HG03469 (cell line): ENCODE measurements around the gene XIAP.
"Not testable (repeated sequence)": the region's sequence is repeated elsewhere in the genome, so short reads cannot be mapped to it uniquely, and the experiment has no call there.

Experiments used
- ATAC-seq: cut with Tn5 transposase; IDR thresholded peaks from one replicate; pipeline ENCODE4 v1.9.1; 2021; ENCODE audit warnings: mild to moderate bottlenecking, moderate library complexity, moderate number of reproducible peaks; ENCODE audit not compliant: unreplicated experiment

XIAP gene

DNA sequence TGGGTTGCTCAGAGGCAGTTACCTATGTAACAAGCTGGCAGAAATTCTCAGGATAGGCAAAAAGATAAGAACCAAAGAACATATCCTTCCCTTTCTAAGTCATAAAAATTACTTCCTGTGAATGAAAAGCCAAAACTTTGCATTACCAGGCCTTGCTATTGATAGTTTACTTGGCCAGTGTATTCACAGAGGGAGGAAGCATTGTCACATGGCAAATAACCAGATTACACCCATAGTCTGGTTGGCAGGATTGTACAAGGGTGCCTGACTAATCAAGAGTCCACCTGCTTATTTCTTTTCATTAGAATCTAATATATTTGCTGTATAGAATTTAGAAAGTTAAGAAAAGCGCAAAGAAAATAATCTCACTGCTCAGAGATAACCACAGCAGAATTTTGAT, 14.1 kb downstream of the XIAP start:
- ATAC-seq: no peak

DNA sequence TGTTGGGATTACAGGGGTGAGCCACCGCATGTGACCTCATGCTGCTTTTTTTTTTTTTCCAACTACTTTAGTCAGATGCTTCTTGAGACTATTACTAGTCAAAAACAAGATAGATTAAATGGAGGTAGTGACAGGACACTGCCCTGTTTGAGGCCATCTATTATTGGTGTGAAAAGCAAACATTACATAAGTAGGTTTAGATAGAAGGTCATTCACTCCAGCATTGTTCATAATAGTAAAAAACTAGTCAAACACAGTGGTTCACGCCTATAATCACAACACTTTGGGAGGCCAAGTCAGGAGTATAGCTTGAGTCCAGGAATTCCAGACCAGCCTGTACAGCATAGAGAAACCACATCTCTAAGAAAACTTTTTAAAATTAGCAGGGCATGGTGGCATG, 16.3 kb downstream of the XIAP start:
- no peak for ATAC-seq

DNA sequence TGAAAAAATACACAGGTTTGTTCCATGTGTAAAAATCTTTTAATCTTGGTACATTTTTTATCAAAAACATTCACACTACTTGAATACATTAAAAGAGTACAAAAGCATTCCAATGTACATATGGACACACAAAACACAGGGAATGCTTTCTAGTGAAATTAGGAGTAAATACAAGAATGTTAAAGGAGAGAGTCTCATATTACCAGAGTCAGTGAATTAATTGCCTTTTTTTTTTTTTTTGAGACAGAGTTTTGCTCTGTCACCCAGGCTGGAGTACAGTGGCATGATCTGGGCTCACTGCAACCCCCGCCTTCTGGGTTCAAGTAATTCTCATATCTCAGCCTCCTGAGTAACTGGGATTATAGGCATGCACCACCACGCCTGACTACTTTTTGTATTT, 17.0 kb downstream of the XIAP start:
- ATAC-seq: no peak

DNA sequence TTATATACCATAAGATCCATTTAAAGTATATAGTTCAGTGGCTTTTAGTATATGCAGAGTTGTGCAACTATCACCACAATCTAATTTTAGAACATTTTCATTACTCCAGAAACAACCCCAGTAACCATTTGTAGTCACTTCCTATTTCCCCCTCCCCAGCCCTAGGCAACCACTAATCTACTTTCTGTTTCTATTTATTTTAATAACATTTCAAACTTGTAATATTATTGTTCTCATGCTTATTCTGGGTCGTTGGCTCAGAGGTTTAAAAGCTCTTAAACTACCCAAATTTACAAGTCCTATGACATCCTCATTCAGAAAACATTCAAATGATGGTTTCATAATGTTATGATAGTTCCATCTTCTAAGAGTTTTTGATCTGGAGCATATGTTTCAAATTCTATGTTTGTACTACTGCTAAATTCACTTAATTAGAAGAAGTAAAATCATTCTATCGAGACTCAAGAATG, 18.4 kb downstream of the XIAP start:
- ATAC-seq: peak; percentile 70

DNA sequence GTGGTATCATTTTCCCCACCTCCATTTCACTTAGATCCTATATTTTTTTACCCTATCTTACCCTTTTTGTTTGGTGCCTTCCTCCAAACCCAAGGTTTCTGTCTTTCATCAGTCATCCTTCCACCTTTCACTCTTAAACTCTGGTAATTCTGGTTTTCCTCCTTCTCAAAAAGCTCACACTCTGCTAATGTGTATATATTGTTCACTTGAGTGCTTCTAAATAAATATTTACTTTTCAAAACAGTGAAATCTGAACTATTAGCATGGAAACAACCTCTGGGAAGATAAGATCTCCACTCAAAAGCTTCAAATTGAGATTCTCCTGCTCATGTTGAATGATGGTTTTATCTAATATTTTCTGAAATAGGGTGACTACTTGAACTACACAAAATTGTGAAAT, 21.5 kb downstream of the XIAP start:
- no peak for ATAC-seq

DNA sequence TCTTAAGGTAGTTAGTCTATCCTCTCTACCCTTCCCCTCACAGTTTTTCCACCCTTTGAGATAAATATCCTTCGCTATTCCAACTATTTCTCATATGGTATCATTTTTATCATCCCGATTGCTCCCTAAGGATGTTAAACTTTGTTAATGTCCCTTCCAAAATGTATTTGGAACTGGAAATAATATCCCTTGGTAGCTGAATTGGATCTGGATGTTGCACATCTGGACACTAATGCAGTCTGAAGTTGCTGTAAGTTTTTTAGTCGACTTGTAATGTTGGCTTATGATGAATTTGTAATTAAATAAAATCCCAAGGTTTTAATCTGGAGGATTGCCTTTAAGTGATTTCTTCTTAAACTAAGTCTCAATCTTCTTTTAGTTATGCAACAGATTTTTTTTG, 22.5 kb downstream of the XIAP start:
- no peak for ATAC-seq

DNA sequence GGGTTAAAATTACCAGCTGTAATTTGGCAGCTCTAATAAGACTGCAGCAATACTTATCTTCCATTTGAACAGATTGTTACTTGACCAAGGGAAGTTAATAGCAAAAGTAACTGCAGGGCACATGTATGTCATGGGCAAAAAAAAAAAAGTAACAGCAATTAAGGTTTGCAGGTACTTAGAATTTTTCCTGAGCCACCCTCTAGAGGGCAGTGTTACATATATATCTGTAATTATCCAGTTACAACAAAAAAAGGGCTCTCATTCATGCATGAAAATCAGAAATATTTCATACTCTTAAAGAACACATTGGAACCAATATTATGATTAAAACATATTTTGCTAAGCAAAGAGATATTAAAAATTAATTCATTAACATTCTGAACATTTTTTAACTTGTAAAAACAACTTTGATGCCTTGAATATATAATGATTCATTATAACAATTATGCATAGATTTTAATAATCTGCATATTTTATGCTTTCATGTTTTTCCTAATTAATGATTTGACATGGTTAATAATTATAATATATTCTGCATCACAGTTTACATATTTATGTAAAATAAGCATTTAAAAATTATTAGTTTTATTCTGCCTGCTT, 25.1 kb downstream of the XIAP start:
- ATAC-seq: no peak

DNA sequence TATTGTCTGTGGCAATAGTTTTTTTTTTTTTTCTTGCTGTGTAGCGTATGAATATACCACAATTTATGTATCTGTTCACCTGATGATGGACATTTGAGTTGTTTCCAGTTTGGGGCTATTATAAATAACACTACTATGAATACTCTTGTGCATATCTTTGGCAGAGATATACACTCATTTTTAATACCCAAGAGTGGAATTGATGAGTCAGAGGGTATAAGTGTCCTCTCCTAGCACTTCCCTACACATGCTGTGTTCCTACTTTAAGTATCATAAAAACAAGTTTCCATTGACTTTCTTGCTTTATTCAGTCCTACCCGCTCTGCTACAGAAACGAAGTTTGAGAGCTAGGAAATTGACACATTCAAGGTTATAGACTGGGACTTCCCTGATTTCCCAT, 39.8 kb downstream of the XIAP start:
- ATAC-seq: no peak

DNA sequence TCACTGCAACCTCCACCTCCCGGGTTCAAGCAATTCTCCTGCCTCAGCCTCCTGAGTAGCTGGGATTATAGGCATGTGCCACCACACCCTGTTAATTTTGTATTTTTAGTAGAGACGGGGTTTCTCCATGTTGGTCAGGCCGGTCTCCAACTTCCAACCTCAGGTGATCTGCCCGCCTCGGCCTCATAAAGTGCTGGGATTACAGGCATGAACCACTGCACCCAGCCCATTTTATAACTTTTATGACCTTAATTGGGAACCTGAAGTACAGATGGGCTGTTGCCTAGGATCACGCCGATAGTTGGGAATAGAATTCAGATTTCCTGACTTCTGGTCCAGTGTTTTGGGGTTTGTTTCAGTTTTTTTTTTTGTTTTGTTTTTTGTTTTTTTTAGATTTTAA, 43.4 kb downstream of the XIAP start:
- ATAC-seq: not testable (repeated sequence)

DNA sequence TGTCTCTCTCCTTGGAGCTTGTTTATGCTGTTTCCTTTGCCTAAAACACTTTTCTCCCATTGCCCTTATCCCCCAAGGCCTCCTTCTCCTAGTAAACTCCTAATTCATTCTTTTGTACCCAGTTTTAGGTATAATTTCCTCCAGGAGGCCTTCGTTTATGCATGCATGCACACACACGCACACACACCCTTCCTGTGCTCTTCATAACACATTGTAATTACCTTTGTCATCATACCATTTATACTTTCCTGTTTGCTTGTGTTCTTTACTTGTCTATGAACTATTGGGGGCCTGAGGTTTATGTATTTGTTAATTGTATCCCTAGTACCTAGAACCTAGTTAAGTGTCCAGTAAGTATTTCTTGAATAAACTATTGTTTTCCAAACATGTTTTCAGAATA, 45.5 kb downstream of the XIAP start:
- ATAC-seq: no peak

DNA sequence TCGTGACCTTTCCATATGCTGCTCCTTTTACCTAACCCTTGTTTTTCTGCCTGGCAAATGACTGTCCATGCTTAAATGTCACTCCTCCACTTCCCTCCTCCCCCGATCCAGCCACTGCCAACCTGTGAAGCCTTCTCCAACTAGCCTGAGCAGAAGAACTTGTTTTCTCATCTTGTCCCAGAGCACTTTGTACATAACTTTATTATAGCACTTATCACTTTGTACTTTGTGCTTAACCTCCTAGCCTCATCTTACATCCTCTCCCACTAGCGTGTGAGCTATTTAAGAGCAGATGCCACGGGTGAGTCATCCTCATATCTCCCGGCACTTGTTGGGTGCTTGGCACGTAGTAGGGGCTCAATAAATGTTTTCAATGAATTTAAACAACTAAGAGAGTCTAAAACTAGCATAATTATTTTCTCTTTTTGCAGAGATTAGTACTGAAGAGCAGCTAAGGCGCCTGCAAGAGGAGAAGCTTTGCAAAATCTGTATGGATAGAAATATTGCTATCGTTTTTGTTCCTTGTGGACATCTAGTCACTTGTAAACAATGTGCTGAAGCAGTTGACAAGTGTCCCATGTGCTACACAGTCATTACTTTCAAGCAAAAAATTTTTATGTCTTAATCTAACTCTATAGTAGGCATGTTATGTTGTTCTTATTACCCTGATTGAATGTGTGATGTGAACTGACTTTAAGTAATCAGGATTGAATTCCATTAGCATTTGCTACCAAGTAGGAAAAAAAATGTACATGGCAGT, 46.9 kb downstream of the XIAP start:
- ATAC-seq: no peak

DNA sequence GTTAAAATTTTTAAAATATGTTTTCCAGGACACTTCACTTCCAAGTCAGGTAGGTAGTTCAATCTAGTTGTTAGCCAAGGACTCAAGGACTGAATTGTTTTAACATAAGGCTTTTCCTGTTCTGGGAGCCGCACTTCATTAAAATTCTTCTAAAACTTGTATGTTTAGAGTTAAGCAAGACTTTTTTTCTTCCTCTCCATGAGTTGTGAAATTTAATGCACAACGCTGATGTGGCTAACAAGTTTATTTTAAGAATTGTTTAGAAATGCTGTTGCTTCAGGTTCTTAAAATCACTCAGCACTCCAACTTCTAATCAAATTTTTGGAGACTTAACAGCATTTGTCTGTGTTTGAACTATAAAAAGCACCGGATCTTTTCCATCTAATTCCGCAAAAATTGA, 49.7 kb downstream of the XIAP start:
- ATAC-seq: no peak

DNA sequence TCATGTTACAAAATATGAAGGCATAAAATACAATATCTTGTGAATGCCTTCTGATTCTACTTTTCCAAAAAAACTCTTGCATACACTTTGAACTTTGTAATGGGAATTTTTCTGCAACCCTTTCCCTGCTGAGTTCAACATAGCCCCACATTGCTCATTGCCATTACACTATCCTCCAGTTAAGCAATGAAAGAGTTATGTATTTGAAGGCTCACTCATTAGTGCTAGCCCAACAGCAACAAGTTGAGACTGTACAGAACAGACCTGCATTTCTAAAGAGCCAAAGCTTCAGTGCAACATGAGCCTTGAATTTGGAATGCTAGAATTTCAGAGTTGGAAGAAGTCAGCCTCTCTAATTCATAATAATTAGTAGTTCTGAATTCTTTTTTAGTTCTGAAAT, 57.2 kb downstream of the XIAP start:
- no peak for ATAC-seq

DNA sequence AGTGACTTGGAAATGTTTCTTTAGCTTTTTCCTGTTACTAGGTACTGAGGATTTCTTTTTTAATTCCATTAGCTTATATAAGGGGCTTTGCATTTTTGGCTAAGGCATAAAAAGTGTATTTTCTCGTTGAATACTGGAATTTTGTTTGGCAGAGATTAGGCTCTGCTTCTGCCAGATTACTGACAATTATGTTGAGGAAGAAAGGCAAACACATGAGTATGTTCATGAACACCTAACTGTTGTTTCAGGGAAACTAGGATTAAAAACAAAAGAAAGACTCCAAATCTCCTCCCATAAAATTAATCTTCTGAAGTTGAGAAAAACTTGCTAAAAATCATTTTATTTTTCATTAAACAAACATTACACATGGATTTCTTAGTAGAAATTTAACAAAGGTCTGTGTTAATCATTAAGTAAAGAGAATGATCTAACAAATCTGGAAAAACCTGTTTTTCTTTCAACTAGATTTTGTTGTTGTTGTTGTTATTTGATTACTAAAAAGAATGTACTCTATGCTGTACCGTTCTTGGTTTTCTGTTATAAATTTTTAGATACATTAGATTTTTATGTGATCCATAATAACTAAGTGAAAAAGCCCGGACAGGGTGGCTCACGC, 58.4 kb downstream of the XIAP start:
- no peak for ATAC-seq

DNA sequence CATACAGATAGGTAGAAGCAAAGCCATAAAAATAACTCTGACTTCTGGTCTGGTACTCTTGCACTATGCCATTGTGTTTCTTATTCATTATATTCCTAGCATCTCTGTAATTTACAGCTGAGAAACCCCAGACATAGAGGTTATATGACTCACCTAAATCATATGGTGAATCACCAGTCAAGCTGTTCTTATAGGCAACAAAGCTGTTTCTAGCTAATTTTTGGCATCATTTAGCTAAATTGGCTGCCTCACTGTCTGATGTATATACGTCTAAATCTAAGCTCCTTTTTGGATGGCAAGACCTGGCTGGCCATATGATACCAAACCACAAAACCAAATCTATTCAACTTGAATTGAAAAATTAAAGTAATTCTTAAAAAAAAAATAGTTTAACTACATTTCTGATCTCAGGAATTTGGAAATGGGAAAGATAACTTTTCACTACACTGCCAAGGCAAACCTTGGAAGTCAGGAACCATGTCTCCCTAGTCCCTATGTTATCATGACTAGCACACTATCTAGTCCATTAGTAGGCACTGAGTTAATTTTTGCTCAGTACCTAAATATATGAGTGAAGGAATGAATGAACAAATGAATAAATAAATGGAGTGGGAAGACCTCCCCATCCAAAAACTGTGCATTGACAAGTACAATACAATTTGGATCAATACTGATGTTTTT, 60.4 kb downstream of the XIAP start:
- ATAC-seq: no peak

DNA sequence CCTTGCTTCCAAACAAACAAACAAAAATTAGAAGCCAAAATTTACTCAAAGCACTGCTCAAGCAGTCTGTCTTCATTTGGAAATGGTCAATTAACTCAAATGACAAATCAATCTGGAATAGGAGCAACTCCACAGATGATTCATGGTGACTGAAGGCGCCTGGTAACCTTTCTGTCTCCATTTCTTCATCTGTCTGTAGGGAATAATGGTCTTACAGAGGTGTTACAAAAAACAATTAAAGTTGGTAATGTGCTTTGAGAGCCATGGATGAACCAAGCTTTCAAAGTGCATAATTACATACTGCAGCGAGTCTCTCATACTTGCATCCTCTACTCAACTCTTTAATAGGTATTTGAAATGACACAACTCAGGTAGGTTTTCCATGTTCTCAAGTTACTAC, 63.4 kb downstream of the XIAP start:
- ATAC-seq: no peak

DNA sequence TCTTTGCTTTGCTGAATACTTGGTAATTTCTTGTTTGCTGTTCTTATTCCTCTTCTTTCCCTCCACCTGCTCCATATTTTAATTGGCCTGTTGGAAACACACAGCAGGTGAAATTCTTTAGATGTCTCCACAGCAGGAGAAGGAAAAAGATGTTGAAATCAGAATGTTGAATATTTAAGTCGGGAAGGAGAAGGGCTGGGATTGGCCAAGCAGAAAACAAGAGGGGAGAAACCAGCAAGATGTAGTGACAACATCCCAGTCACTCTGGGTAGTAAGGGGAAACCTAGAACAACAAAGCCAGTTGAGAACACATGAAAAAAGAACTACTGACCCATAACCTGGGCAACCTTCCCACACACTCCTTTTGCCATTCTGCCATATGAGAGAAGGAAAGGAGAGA, 64.3 kb downstream of the XIAP start:
- no peak for ATAC-seq

DNA sequence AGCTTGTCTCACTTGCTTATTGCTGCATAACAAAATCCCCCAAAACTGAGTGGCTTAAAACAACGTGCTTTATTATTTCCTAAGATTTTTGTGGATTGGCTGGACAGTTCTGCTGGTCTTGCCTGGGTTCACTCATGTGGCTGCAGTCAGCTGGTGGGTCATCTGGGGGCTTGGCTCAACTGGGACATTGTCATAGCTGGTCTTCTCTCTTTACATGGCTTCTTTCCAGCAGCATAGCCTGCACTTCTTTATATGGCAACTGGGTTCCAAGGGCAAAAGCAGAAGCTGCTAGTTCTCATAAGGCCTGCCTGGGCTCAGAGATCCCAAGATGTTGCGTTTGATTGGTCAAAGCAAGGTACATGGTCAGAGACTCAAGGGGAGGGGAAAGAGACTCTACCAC, 68.0 kb downstream of the XIAP start:
- no peak for ATAC-seq

DNA sequence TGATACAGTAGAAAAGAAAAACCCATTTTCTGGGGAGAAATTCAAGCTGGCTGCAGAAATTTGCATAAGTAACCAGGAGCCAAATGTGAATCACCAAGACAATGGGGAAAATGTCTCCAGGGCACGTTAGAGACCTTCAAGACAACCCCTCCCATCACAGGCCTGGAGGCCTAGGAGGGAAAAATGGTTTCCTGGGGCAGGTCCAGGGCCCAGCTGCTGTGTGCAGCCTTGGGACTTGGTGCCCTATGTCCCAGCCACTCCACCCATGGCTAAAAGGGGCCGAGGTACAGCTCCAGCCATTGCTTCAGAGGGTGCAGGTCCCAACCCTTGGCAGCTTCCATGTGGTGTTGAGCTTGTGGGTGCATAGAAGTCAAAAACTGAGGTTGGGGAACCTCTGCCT, 72.2 kb downstream of the XIAP start:
- not testable (repeated sequence) for ATAC-seq

DNA sequence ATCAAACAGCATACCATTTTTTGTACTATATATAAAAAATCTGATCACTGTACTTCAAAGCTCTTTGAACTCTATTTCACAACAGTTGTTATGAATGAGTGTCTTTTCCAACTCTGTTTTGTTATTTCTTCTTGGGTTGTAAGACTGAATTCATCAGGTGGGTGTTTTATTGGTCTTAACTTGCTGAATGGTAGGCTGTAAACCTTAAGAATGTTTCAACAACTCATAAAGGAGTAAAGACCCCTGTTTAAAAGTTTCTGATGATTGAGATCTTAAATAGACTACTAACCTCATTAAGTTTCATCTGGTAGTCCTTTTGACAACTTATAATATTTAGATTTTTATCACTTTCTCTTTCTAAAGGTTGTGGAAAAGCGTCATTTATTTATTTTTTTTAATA, 83.2 kb downstream of the XIAP start:
- ATAC-seq: no peak

DNA sequence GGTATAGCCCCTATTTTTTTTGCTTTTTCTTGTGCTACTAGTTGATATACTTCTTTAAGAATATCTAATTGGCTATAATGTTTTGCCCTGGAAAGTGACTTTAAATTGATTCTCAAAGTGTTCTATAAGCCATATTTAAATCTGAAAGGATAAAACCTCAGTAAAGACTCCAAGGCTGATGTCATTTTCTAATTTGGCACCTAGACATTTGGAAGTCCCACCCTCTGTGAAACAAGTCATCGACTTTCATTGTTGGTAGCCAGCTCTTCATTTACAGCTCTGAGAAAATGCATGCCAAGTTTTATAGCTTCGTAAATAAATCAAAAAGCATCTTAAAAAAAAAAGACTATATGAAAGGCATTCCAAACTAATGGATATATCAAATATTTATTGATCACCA, 83.6 kb downstream of the XIAP start:
- ATAC-seq: no peak

DNA sequence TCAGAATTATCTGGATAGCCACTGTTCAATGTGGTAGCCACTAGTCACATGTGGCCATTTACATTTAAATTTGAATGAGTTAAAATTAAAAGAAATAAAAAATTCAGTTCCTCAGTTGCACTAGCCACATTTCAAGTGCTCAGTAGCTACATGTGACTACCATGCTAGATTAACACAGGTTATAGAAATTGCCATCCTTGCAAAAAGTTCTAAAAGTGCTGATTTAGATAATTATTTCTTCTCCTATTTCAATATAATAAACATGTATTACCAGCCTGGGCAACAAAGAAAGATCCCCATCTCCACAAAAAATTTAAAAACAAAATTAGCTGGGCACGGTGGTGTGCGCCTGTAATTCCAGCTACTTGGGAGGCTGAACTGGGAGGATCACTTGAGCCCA, 90.0 kb downstream of the XIAP start:
- no peak for ATAC-seq
